CD4-positive, alpha-beta T cell (primary cell): ENCODE data around the gene MEF2A. TPM values are rescaled to one million over a fixed set of nuclear protein-coding genes. Genes with fewer than 3 reads are reported as not detected.

Experiments
- ATAC-seq: fragments of 200-7000 bp; cut with Tn5 transposase; one replicate; pipeline ENCODE4 v1.10.0; 2022; ENCODE audit warnings: mild to moderate bottlenecking; ENCODE audit not compliant: poor library complexity
- CTCF ChIA-PET: fragments of 350-600 bp; sonication (Branson Sonifier 250); formaldehyde crosslinking; loops from one replicate; lab custom pipeline; 2021; ENCODE audit warnings: antibody characterized with exemption, inconsistent platforms; lab: Charles Lee
- POLR2A ChIA-PET: fragments of 350-600 bp; sonication (Branson Sonifier 250); formaldehyde crosslinking; loops from one replicate; lab custom pipeline; 2021; ENCODE audit warnings: antibody characterized with exemption, inconsistent platforms; lab: Charles Lee
- DNase-seq, 14 experiments: peaks; one replicate each; pipeline ENCODE4 v3.0.0-alpha.2; 2013 to 2020; ENCODE audit warnings: mixed read lengths in 2 of 14
- H3K27ac ChIP-seq, 2 donors: one replicate each; pipeline versions ENCODE4 v1.5.1 to v1.7.0; 2013; ENCODE audit warnings: low read length in 2 of 2, low read depth in 1 of 2, mild to moderate bottlenecking in 1 of 2
- H3K27me3 ChIP-seq, 2 experiments: 1 replicate in 1 of 2; 2 replicates in 1 of 2; pipeline versions ENCODE4 v1.6.1 to v1.7.0; 2013; ENCODE audit warnings: low read length in 2 of 2, control low read depth in 1 of 2, mild to moderate bottlenecking in 1 of 2, moderate library complexity in 1 of 2; ENCODE audit not compliant: insufficient read depth in 2 of 2, control insufficient read depth in 1 of 2
- H3K36me3 ChIP-seq: one replicate; pipeline ENCODE4 v1.6.1; 2013; ENCODE audit warnings: low read length, control low read depth; ENCODE audit not compliant: insufficient read depth
- H3K4me1 ChIP-seq: one replicate; pipeline ENCODE4 v1.6.1; 2013; ENCODE audit warnings: low read length, control low read depth; ENCODE audit not compliant: insufficient read depth
- H3K4me3 ChIP-seq: one replicate; pipeline ENCODE4 v1.5.1; 2013; ENCODE audit warnings: mild to moderate bottlenecking, low read length, moderate library complexity
- H3K9me3 ChIP-seq, 2 experiments: 1 replicate in 1 of 2; 2 replicates in 1 of 2; pipeline versions ENCODE4 v1.6.1 to v1.7.0; 2013; ENCODE audit warnings: low read length in 2 of 2, mild to moderate bottlenecking in 2 of 2, control low read depth in 1 of 2, moderate library complexity in 1 of 2; ENCODE audit not compliant: control insufficient read depth in 1 of 2, insufficient read depth in 1 of 2
- H3K27ac Mint-ChIP-seq: one replicate; pipeline ENCODE4 v1.8.0; 2020; ENCODE audit warnings: mixed read lengths
- H3K27me3 Mint-ChIP-seq: one replicate; pipeline ENCODE4 v1.8.0; 2021; ENCODE audit warnings: mixed read lengths
- H3K36me3 Mint-ChIP-seq: one replicate; pipeline ENCODE4 v1.8.0; 2021; ENCODE audit warnings: low read depth, mixed read lengths
- H3K4me1 Mint-ChIP-seq: one replicate; pipeline ENCODE4 v1.8.0; 2021; ENCODE audit warnings: low read depth, mixed read lengths
- H3K4me3 Mint-ChIP-seq: one replicate; pipeline ENCODE4 v1.8.0; 2020; ENCODE audit warnings: mild to moderate bottlenecking, mixed read lengths
- H3K9me3 Mint-ChIP-seq: one replicate; pipeline ENCODE4 v1.8.0; 2020; ENCODE audit warnings: mixed read lengths
- intact Hi-C, 2 experiments: fragments of 100-400 bp; cut with DNase I in 1 of 2; cut with micrococcal nuclease in 1 of 2; formaldehyde crosslinking; loops; one replicate each; pipeline versions ENCODE4 v1.15.1 to v1.9.0; 2023 to 2025; cut with DNase I, micrococcal nuclease
- total RNA-seq, 174 experiments: library from RNA in 2 of 174; stranded (reverse) in 2 of 174; gene quantifications; one replicate each; pipeline ENCODE4 v1.2.3 and lab custom pipeline; 2021 to 2026
- TF ChIP-seq, protein P1 (sequence below): fragments of 200-600 bp; IDR thresholded peaks from one replicate; pipeline ENCODE4 v1.8.0; 2022; ENCODE audit warnings: antibody characterized with exemption, mild to moderate bottlenecking

MEF2A gene
- total RNA-seq, 2 experiments from 2014 or later = 23.2 to 24.9 TPM

DNA sequence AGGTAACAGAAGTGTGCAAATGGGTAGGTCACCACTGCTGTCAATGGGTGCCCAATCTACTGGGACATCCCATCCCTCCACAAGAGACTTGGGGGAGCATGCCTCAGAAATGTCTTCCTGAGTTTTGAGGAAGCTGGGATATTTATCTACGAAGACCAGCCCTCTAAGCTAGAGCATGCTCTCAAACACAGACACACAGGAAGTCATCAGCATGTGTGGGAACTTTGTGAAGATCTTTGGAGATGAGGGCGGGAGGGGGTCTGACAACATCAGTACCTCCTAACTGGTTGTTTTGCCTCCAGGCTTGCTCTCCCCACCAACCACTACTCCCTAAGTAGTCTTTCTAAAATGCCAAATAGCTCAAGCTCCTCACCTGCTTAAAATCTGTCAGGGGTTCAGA lies 3.5 kb upstream of the MEF2A start:
- DNase-seq (peak in 2 of 14 experiments; percentile 17 to 18), ATAC-seq (no peak)
- TF ChIP-seq, protein P1, sequence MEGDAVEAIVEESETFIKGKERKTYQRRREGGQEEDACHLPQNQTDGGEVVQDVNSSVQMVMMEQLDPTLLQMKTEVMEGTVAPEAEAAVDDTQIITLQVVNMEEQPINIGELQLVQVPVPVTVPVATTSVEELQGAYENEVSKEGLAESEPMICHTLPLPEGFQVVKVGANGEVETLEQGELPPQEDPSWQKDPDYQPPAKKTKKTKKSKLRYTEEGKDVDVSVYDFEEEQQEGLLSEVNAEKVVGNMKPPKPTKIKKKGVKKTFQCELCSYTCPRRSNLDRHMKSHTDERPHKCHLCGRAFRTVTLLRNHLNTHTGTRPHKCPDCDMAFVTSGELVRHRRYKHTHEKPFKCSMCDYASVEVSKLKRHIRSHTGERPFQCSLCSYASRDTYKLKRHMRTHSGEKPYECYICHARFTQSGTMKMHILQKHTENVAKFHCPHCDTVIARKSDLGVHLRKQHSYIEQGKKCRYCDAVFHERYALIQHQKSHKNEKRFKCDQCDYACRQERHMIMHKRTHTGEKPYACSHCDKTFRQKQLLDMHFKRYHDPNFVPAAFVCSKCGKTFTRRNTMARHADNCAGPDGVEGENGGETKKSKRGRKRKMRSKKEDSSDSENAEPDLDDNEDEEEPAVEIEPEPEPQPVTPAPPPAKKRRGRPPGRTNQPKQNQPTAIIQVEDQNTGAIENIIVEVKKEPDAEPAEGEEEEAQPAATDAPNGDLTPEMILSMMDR = no peak
- POLR2A ChIA-PET = interaction anchor here (0.6 to 1.8 kb wide), 6 partner anchors 9 to 171 kb away, joined by 3 to 4 read pairs (median 4); partner anchors contain the start of gene LYSMD4
- H3K36me3 Mint-ChIP-seq = peaks cover 16% of the 10 kb centered on the region
- H3K36me3 ChIP-seq = no peaks in the 10 kb centered on the region
- H3K4me1 Mint-ChIP-seq = peaks cover 40% of the 10 kb centered on the region
- H3K9me3 Mint-ChIP-seq = no peaks in the 10 kb centered on the region
- H3K4me3 ChIP-seq = no peak overlapping the region
- peaks cover 22% of the 10 kb centered on the region for H3K4me1 ChIP-seq
- intact Hi-C loops = loop anchor here in 1 of 2 experiments (5.0 to 10.0 kb wide), 3 partner anchors 363 to 1043 kb away; partner anchors contain the start of genes ADAMTS17, ASB7 and LINS1
- H3K9me3 ChIP-seq = no peaks in the 10 kb centered on the region
- H3K4me3 Mint-ChIP-seq = peak overlapping the region; percentile 35
- H3K27ac Mint-ChIP-seq = peak overlapping the region; percentile 92
- CTCF ChIA-PET = interaction anchor here (0.9 kb wide), 1 partner anchor 142 kb away, joined by 3 read pairs; no protein-coding TSS in a partner anchor
- no peaks in the 10 kb centered on the region for H3K27me3 ChIP-seq
- no peaks in the 10 kb centered on the region for H3K27me3 Mint-ChIP-seq
- H3K27ac ChIP-seq = no peak overlapping the region

DNA sequence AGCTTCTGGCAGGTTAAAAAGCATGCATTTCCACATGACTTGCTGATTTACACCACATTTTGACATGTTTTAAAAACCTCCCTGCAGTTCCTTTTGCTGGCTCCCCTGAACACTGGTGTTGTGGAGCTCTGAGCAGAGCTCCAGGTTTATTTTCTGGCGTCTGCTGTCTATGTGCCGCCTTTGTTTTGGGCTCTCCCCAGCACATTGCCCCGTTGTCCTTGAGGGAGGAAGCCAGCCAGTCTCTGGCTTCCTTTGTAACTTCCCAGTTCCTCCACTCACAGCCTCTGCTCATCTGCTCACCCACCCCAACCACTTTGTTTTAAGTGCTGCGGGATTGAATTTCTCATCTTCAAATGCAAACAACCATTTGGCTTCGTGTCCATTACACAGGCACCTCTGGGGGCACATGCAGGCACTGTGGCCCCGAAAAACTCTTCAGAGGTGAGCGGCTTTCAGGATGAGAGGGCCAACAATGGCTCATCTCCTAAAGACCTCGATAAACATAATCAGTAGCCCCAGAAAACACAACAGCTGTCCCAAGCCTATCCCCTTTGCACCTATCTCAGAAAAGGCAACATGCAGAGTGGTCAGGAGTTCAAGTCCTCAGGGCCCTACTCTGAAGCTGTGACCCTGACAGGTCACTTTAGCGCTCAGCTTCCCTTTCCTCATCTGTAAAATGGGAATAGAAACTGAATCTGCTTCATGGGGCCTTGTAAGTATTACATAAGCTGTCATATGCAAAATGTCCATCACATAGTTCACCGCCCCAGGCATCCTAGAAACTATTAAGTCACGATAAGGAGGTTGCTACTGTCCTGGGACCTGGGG lies 1.3 kb upstream of the MEF2A start:
- H3K27me3 ChIP-seq = no peaks in the 10 kb centered on the region
- no peaks in the 10 kb centered on the region for H3K9me3 ChIP-seq
- peak overlapping the region; percentile 57 for H3K4me3 ChIP-seq
- peak overlapping the region; percentile 89 for H3K4me3 Mint-ChIP-seq
- intact Hi-C loops = loop anchor here (1.0 to 10.0 kb wide), 8 partner anchors 67 to 1040 kb away; partner anchors contain the start of genes ADAMTS17 (in 1 of the 2), ASB7 (in 1 of the 2), IGF1R (in 1 of the 2) and LINS1 (in 1 of the 2)
- DNase-seq = peak in 3 of 14 experiments; percentile 28 to 55 (median 46)
- no peaks in the 10 kb centered on the region for H3K27me3 Mint-ChIP-seq
- H3K27ac ChIP-seq = peak overlapping the region; percentile 57 to 84
- H3K4me1 Mint-ChIP-seq = peaks cover 55% of the 10 kb centered on the region
- no peaks in the 10 kb centered on the region for H3K36me3 ChIP-seq
- ChIA-PET POLR2A (interaction anchor here (0.7 to 3.1 kb wide), 10 partner anchors 13 to 193 kb away, joined by 3 to 16 read pairs (median 4); partner anchors contain the start of gene LYSMD4), CTCF (interaction anchor here (1.0 to 2.0 kb wide), 4 partner anchors 9 to 292 kb away, joined by 3 to 7 read pairs (median 4); no protein-coding TSS in a partner anchor)
- H3K27ac Mint-ChIP-seq = peak overlapping the region; percentile 92
- peaks cover 22% of the 10 kb centered on the region for H3K4me1 ChIP-seq
- ATAC-seq = no peak
- H3K36me3 Mint-ChIP-seq = peaks cover 16% of the 10 kb centered on the region
- no peaks in the 10 kb centered on the region for H3K9me3 Mint-ChIP-seq
- TF ChIP-seq, protein P1 = no peak

DNA sequence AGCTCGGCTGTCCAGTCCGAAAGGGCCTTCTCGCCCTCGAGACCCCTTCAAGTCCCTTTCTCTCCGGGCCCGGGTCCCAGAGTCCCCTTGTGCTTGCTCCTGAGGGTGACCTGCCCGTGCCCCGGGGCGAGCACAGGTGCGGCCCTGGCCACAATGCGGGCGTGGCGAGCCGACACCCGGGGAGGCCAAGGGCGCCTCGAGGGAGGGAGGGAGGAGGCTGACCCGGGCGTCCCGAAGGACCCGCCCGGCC lies 810 bp upstream of the MEF2A start:
- DNase-seq (no peak), ATAC-seq (no peak)
- Mint-ChIP-seq H3K27ac (peak overlapping the region; percentile 92), H3K36me3 (peaks cover 16% of the 10 kb centered on the region), H3K27me3 (no peaks in the 10 kb centered on the region), H3K9me3 (no peaks in the 10 kb centered on the region), H3K4me1 (peaks cover 55% of the 10 kb centered on the region), H3K4me3 (peak overlapping the region; percentile 89)
- CTCF ChIA-PET = interaction anchor here (2.0 kb wide), 1 partner anchor 139 kb away, joined by 7 read pairs; no protein-coding TSS in a partner anchor
- POLR2A ChIA-PET = interaction anchor here (0.6 to 3.1 kb wide), 11 partner anchors 13 to 216 kb away, joined by 3 to 17 read pairs (median 3); partner anchors contain the start of gene LYSMD4
- TF ChIP-seq, protein P1 = no peak
- H3K4me3 ChIP-seq = peak overlapping the region; percentile 57
- H3K27me3 ChIP-seq = no peaks in the 10 kb centered on the region
- peak overlapping the region; percentile 57 to 84 for H3K27ac ChIP-seq
- peaks cover 22% of the 10 kb centered on the region for H3K4me1 ChIP-seq
- intact Hi-C loops = loop anchor here (1.0 to 10.0 kb wide), 7 partner anchors 68 to 1040 kb away; partner anchors contain the start of genes ASB7 (in 1 of the 2), IGF1R (in 1 of the 2), LINS1 (in 1 of the 2) and LYSMD4 (in 1 of the 2)
- H3K9me3 ChIP-seq = no peaks in the 10 kb centered on the region
- H3K36me3 ChIP-seq = no peaks in the 10 kb centered on the region
